Measurements from ENCODE around the gene PPP1R7. TPM values are rescaled to one million over a fixed set of nuclear protein-coding genes. Genes with fewer than 3 reads are reported as not detected.

PPP1R7 gene
- total and polyA plus RNA-seq, 9 of the 15 experiments (the other 6 are each of a cell fraction or from before 2014, with no cell fraction given) = 37.5 to 75.0 (median 50.5) TPM

DNA sequence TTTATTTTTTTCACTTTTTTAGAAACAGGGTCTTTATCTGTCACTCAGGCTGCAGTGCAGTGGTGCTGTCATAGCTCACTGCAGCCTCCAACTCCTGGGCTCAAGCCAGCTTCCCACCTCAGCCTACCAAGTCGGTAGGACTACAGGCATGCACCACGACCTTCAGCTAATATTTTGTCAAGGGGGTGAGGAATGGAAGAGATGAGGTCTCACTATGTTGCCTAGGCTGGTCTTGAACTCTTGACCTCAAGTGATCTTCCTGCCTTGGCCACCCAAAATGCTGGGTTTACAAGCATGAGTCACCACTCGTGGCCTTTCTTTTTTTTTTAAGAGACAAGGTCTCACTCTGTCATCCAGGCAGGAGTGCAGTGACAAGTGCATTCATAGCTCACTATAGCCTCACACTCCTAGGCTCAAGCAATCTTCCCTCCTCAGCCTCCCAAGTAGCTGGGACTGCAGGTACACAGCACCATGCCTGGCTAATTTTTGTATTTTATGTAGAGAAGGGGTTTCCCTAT is 13.4 kb downstream of the PPP1R7 start:
- ATAC-seq = no peak
- CTCF ChIA-PET (ENCODE audit: low intra/inter-chr PET ratio) = no interaction called here

More for the DNA sequence above, 13.4 kb downstream of the PPP1R7 start:
- H4K20me1 ChIP-seq (replicated peaks; ENCODE audit: control insufficient read depth, insufficient read depth, low read length) = no peaks in the 10 kb centered on the region; the same call in 1 of the 2 replicates
- no peak overlapping the region for H3K4me2 ChIP-seq (ENCODE audit: insufficient read depth, low read length)
- 35% methylated on average over 3 of the region's 3 CpGs for WGBS (ENCODE audit: insufficient coverage, low coverage, missing lambda C conversion rate)
- intact Hi-C loops (cut with micrococcal nuclease) = no loop called here
- H3K36me3 ChIP-seq (ENCODE audit: control insufficient read depth, insufficient read depth, low read length) = peaks cover 50% of the 10 kb centered on the region; the same call in 1 of the 3 replicates
- no peaks in the 10 kb centered on the region for H3K27me3 ChIP-seq (ENCODE audit: control insufficient read depth in 2 of 2, insufficient read depth in 2 of 2, low read length in 2 of 2)
- no peak for FAIRE-seq
- in situ Hi-C loops (cut with MboI) = no loop called here
- no peaks in the 10 kb centered on the region for H3K9me3 ChIP-seq (replicated peaks; ENCODE audit: control insufficient read depth, insufficient read depth, low read depth, low read length)
- BruUV-seq (replicated peaks) = no TSS peak
- no peak overlapping the region for H3K4me3 ChIP-seq
- peak in 1 of 4 experiments; percentile 11 for DNase-seq (ENCODE audit: extremely low read depth in 1 of 4, low spot score in 3 of 4)
- H3K9ac ChIP-seq (ENCODE audit: insufficient read depth in 1 of 2, low read depth in 2 of 2, low read length in 2 of 2) = no peak overlapping the region
- H3K79me2 ChIP-seq (ENCODE audit: control insufficient read depth, insufficient read depth, low read length) = no peaks in the 10 kb centered on the region
- POLR2A ChIA-PET = no interaction called here
- H3K27ac ChIP-seq (ENCODE audit: extremely low read depth, low read depth, low read length) = no peak overlapping the region
- TF ChIP-seq NCOA4 (IDR thresholded peaks at IDR 0.05; ENCODE audit: partially characterized antibody) (no peak), FUS (optimal IDR thresholded peaks at IDR 0.05; ENCODE audit: low read depth, low read length) (no peak), ZNF384 (IDR thresholded peaks at IDR 0.05; ENCODE audit: low read depth, low read length) (peak; percentile 40; the same call in 1 of the 2 replicates), JUND (IDR thresholded peaks at IDR 0.05; ENCODE audit: borderline replicate concordance, low read depth, low read length) (peak; percentile 26; the same call in 1 of the 2 replicates), JUND (tag; IDR thresholded peaks at IDR 0.05; ENCODE audit: borderline replicate concordance, low read depth, low read length) (no peak), NCOR1 (IDR thresholded peaks at IDR 0.05) (no peak)
- TF ChIP-seq, protein P1, sequence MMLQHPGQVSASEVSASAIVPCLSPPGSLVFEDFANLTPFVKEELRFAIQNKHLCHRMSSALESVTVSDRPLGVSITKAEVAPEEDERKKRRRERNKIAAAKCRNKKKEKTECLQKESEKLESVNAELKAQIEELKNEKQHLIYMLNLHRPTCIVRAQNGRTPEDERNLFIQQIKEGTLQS (IDR thresholded peaks at IDR 0.05) = peak; percentile 29; the same call in 1 of the 2 replicates
- TF ChIP-seq, protein P1 (CRISPR knock-in tag; conservative IDR thresholded peaks at IDR 0.05) = no peak
- H3K4me1 ChIP-seq (replicated peaks in 1 of 2; ENCODE audit: control insufficient read depth in 2 of 2, insufficient read depth in 2 of 2, low read length in 2 of 2) = no peaks in the 10 kb centered on the region
- no peaks in the 10 kb centered on the region for H3K9me1 ChIP-seq (ENCODE audit: control insufficient read depth, insufficient read depth, low read length)
- H2AFZ ChIP-seq (ENCODE audit: low read depth, low read length) = no peak overlapping the region

All from K562 (cell line).